GM12874 (cell line): ENCODE measurements around the gene CCR5.

Source experiments
- CTCF ChIP-seq: IDR thresholded peaks from 2 replicates; pipeline ENCODE4 v1.5.1; 2011; ENCODE audit warnings: low read depth, mild to moderate bottlenecking, control low read depth, low read length, moderate library complexity; ENCODE audit not compliant: insufficient read depth

Gene CCR5

GRCh38 chr3:46400000-46400734 is 29.4 kb downstream of the CCR5 start:
- TF ChIP-seq CTCF: no peak

- TF ChIP-seq CTCF: no peak
Observed at GRCh38 chr3:46400846-46401245, 30.1 kb downstream of the CCR5 start.

- no peak for TF ChIP-seq CTCF
Observed at GRCh38 chr3:46401579-46401978, 30.8 kb downstream of the CCR5 start.

GRCh38 chr3:46405301-46406019 is 34.7 kb downstream of the CCR5 start:
- no peak for TF ChIP-seq CTCF

- no peak for TF ChIP-seq CTCF
Observed at GRCh38 chr3:46406443-46406787, 35.7 kb downstream of the CCR5 start.

GRCh38 chr3:46406788-46407611 is 36.3 kb downstream of the CCR5 start, which contains the start of the genes CCR5AS and CCRL2:
CCR5AS (minus strand) TSS chr3:46407066.
CCRL2 (plus strand) TSS chr3:46407259; CDS start chr3:46408080, 821 bp downstream.
- TF ChIP-seq CTCF: no peak

GRCh38 chr3:46407970-46408369 is 37.2 kb downstream of the CCR5 start:
- no peak for TF ChIP-seq CTCF
